ENCODE results near the gene SYK.

GRCh38 chr9:90907790-90908189 lies 106.2 kb downstream of the SYK start:
- TF ChIP-seq CTCF (IDR thresholded peaks at IDR 0.05) (no peak), POLR2A (IDR thresholded peaks at IDR 0.05) (no peak)
